Measurements from ENCODE around the gene RLBP1. TPM values are rescaled to one million over a fixed set of nuclear protein-coding genes. Genes with fewer than 3 reads are reported as not detected.

RLBP1 gene
- total and polyA plus RNA-seq, 4 donors: not detected

- DNase-seq (no peak), ATAC-seq (ENCODE audit: insufficient read depth, low FRiP score) (no peak)
Observed at GRCh38 chr15:89184357-89184756, 37.0 kb downstream of the RLBP1 start.

GRCh38 chr15:89179966-89180875 lies 41.2 kb downstream of the RLBP1 start:
- ATAC-seq (ENCODE audit: insufficient read depth, low FRiP score): no peak
- Histone ChIP-seq H3K27ac (ENCODE audit: low read depth in 1 of 2, low read length in 1 of 2) (no peak overlapping the region), H3K9ac (ENCODE audit: insufficient read depth in 1 of 2, low read length in 2 of 2) (no peak overlapping the region), H3K4me1 (ENCODE audit: control insufficient read depth in 5 of 5, insufficient read depth in 5 of 5, low read length in 5 of 5) (peaks cover 0 to 5% (median 0%) of the 10 kb centered on the region in 5 donors), H3K27me3 (ENCODE audit: control insufficient read depth in 3 of 3, insufficient read depth in 3 of 3, low read length in 2 of 3) (no peaks in the 10 kb centered on the region), H3K4me3 (no peak overlapping the region), H3K9me3 (ENCODE audit: control insufficient read depth in 4 of 4, insufficient read depth in 3 of 4, low read length in 3 of 4) (no peaks in the 10 kb centered on the region), H3K36me3 (ENCODE audit: control insufficient read depth in 4 of 4, insufficient read depth in 4 of 4, low read length in 4 of 4) (peaks cover 15 to 34% (median 23%) of the 10 kb centered on the region in 4 donors)
- TF ChIP-seq, protein P1, sequence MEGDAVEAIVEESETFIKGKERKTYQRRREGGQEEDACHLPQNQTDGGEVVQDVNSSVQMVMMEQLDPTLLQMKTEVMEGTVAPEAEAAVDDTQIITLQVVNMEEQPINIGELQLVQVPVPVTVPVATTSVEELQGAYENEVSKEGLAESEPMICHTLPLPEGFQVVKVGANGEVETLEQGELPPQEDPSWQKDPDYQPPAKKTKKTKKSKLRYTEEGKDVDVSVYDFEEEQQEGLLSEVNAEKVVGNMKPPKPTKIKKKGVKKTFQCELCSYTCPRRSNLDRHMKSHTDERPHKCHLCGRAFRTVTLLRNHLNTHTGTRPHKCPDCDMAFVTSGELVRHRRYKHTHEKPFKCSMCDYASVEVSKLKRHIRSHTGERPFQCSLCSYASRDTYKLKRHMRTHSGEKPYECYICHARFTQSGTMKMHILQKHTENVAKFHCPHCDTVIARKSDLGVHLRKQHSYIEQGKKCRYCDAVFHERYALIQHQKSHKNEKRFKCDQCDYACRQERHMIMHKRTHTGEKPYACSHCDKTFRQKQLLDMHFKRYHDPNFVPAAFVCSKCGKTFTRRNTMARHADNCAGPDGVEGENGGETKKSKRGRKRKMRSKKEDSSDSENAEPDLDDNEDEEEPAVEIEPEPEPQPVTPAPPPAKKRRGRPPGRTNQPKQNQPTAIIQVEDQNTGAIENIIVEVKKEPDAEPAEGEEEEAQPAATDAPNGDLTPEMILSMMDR (IDR thresholded peaks at IDR 0.05; ENCODE audit: control extremely low read depth, extremely low read depth): no peak
- WGBS, 2 donors: 80 to 88% methylated on average over 5 of the region's 5 CpGs
- DNase-seq: no peak

More at GRCh38 chr15:89184357-89184756, 37.0 kb downstream of the RLBP1 start:
- TF ChIP-seq, protein P1 (IDR thresholded peaks at IDR 0.05; ENCODE audit: control extremely low read depth, extremely low read depth): no peak
- no peak overlapping the region for H3K9ac ChIP-seq (ENCODE audit: insufficient read depth in 1 of 2, low read length in 2 of 2)
- peaks cover 9 to 36% (median 18%) of the 10 kb centered on the region in 4 donors for H3K36me3 ChIP-seq (ENCODE audit: control insufficient read depth in 4 of 4, insufficient read depth in 4 of 4, low read length in 4 of 4)
- H3K27me3 ChIP-seq (ENCODE audit: control insufficient read depth in 3 of 3, insufficient read depth in 3 of 3, low read length in 2 of 3): no peaks in the 10 kb centered on the region
- peaks cover 0 to 16% (median 0%) of the 10 kb centered on the region in 5 donors for H3K4me1 ChIP-seq (ENCODE audit: control insufficient read depth in 5 of 5, insufficient read depth in 5 of 5, low read length in 5 of 5)
- no peak overlapping the region for H3K4me3 ChIP-seq
- 76 to 78% methylated on average over 6 of the region's 6 CpGs for WGBS, 2 donors
- H3K27ac ChIP-seq (ENCODE audit: low read depth in 1 of 2, low read length in 1 of 2): no peak overlapping the region
- no peaks in the 10 kb centered on the region for H3K9me3 ChIP-seq (ENCODE audit: control insufficient read depth in 4 of 4, insufficient read depth in 3 of 4, low read length in 3 of 4)

DNA sequence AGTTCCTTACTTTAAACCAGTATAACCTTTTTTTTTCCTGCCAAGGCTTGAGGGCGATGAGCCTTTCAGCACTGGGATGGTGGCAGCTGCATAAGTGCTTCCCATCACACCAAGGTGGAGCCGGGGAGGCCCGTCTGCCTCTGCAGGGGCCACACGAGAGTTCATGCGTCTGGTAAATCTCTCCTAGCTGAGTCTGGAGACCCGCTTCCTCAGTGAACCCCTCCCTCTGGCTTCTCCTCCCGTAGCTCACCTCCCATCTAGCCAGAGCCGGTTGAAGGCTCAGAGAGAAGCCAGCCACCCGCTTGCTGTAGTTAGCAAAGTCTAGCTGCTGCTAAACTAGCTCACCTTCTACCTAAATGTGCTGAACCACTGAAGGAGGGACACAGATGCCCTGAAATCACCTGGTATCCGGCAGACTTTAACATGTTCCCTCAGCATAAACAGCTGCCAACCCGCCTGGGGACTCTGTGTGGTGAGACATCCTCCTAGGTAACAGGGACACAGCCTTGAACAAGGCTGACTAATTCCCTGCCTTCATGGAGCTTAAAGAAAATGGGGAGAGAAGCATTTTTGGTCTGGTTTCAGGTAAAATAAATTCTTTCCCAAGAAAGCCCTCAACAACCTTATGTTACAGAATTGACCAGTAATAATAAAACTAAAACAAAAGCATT lies 42.9 kb downstream of the RLBP1 start:
- no peaks in the 10 kb centered on the region for H3K27me3 ChIP-seq (ENCODE audit: control insufficient read depth in 3 of 3, insufficient read depth in 3 of 3, low read length in 2 of 3)
- ATAC-seq (ENCODE audit: insufficient read depth, low FRiP score) (no peak), DNase-seq (no peak)
- H3K27ac ChIP-seq (ENCODE audit: low read depth in 1 of 2, low read length in 1 of 2): no peak overlapping the region
- H3K4me3 ChIP-seq: no peak overlapping the region
- no peak overlapping the region for H3K9ac ChIP-seq (ENCODE audit: insufficient read depth in 1 of 2, low read length in 2 of 2)
- WGBS, 2 donors: 95 to 97% methylated on average over 11 of the region's 11 CpGs
- TF ChIP-seq, protein P1 (IDR thresholded peaks at IDR 0.05; ENCODE audit: control extremely low read depth, extremely low read depth): no peak
- peaks cover 0 to 6% (median 3%) of the 10 kb centered on the region in 5 donors for H3K4me1 ChIP-seq (ENCODE audit: control insufficient read depth in 5 of 5, insufficient read depth in 5 of 5, low read length in 5 of 5)
- H3K9me3 ChIP-seq (ENCODE audit: control insufficient read depth in 4 of 4, insufficient read depth in 3 of 4, low read length in 3 of 4): no peaks in the 10 kb centered on the region
- H3K36me3 ChIP-seq (ENCODE audit: control insufficient read depth in 4 of 4, insufficient read depth in 4 of 4, low read length in 4 of 4): peaks cover 12 to 31% (median 20%) of the 10 kb centered on the region in 4 donors

Measured in lung (tissue), 12 donors.